H1 (cell line): ENCODE results near the gene FOXD2. TPM values are rescaled to one million over a fixed set of nuclear protein-coding genes. Genes with fewer than 3 reads are reported as not detected.

Experiments
- CBX8 ChIP-seq: fragments of 300-800, 300-1000 bp; sonication (generic); IDR thresholded peaks from 2 replicates; pipeline ENCODE4 v1.7.1; 2016; ENCODE audit warnings: low read depth, low read length, borderline replicate concordance
- CTBP2 ChIP-seq: IDR thresholded peaks from 2 replicates; pipeline ENCODE4 v1.7.0; 2011; ENCODE audit warnings: borderline replicate concordance, mild to moderate bottlenecking, moderate library complexity, mixed read lengths, low read length; ENCODE audit not compliant: insufficient read depth, insufficient read length
- EGR1 ChIP-seq: IDR thresholded peaks from 2 replicates; pipeline ENCODE4 v1.6.1; 2011; ENCODE audit warnings: low read depth, low read length, borderline replicate concordance
- ZNF274 ChIP-seq: IDR thresholded peaks from 2 replicates; pipeline ENCODE4 v1.7.0; 2012; ENCODE audit warnings: low read length, borderline replicate concordance; ENCODE audit errors: extremely low read depth
- polyA plus RNA-seq, 7 experiments: library from polyadenylated mRNA; depleted of rRNA in 3 of 7; stranded (reverse) in 5 of 7; unstranded in 2 of 7; fragments of >200 nt in 5 of 7; fragments of 200-250 nt in 2 of 7; gene quantifications; 1 replicate in 5 of 7; 2 replicates in 1 of 7; 4 replicates in 1 of 7; pipeline versions ENCODE4 v1.2.1 to v1.2.3, GENCODE V29; 2011 to 2013; ENCODE audit warnings: missing spikeins in 2 of 7, mixed read lengths in 2 of 7
- total RNA-seq: library from RNA; stranded (reverse); fragmentation: NEBNext Ultra II Directional; extraction: Animal tissue kit (Norgen Biotek cat#: 25700); gene quantifications from 2 replicates; pipeline ENCODE4 v1.2.1, GENCODE V29; 2021
- TF ChIP-seq, protein P1 (sequence below): fragments of 300-600 bp; sonication (generic); IDR thresholded peaks from 2 replicates; pipeline ENCODE4 v1.7.1; 2012; ENCODE audit warnings: low read length, moderate library complexity, mild to moderate bottlenecking, inconsistent platforms; ENCODE audit not compliant: insufficient replicate concordance

Gene FOXD2
- total and polyA plus RNA-seq, 2 of the 8 experiments (the other 6 are each of a cell fraction or from before 2014, with no cell fraction given) = not detected

DNA sequence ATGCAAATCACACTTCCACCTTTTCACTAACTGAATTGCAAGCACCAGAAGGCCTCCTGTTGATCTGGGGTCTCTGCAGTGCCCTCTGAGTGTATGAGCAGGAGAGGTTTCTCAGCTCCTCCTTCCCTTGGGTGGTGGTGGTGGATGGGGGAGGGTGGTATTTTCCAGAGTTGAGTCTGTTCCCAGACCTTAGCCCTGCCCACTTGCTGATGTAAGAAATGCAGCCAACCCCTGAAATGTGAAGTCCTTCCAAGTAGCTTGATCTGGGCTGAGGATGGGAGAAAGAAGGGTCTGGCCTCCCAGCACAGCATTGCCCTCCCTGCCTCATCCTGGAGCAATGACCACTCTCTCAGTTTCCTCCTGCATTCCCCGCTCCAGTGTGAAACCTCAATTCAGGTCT lies 6.3 kb upstream of the FOXD2 start (continued):
- TF ChIP-seq CTBP2 (no peak), ZNF274 (no peak), EGR1 (no peak), CBX8 (no peak)
- TF ChIP-seq, protein P1, sequence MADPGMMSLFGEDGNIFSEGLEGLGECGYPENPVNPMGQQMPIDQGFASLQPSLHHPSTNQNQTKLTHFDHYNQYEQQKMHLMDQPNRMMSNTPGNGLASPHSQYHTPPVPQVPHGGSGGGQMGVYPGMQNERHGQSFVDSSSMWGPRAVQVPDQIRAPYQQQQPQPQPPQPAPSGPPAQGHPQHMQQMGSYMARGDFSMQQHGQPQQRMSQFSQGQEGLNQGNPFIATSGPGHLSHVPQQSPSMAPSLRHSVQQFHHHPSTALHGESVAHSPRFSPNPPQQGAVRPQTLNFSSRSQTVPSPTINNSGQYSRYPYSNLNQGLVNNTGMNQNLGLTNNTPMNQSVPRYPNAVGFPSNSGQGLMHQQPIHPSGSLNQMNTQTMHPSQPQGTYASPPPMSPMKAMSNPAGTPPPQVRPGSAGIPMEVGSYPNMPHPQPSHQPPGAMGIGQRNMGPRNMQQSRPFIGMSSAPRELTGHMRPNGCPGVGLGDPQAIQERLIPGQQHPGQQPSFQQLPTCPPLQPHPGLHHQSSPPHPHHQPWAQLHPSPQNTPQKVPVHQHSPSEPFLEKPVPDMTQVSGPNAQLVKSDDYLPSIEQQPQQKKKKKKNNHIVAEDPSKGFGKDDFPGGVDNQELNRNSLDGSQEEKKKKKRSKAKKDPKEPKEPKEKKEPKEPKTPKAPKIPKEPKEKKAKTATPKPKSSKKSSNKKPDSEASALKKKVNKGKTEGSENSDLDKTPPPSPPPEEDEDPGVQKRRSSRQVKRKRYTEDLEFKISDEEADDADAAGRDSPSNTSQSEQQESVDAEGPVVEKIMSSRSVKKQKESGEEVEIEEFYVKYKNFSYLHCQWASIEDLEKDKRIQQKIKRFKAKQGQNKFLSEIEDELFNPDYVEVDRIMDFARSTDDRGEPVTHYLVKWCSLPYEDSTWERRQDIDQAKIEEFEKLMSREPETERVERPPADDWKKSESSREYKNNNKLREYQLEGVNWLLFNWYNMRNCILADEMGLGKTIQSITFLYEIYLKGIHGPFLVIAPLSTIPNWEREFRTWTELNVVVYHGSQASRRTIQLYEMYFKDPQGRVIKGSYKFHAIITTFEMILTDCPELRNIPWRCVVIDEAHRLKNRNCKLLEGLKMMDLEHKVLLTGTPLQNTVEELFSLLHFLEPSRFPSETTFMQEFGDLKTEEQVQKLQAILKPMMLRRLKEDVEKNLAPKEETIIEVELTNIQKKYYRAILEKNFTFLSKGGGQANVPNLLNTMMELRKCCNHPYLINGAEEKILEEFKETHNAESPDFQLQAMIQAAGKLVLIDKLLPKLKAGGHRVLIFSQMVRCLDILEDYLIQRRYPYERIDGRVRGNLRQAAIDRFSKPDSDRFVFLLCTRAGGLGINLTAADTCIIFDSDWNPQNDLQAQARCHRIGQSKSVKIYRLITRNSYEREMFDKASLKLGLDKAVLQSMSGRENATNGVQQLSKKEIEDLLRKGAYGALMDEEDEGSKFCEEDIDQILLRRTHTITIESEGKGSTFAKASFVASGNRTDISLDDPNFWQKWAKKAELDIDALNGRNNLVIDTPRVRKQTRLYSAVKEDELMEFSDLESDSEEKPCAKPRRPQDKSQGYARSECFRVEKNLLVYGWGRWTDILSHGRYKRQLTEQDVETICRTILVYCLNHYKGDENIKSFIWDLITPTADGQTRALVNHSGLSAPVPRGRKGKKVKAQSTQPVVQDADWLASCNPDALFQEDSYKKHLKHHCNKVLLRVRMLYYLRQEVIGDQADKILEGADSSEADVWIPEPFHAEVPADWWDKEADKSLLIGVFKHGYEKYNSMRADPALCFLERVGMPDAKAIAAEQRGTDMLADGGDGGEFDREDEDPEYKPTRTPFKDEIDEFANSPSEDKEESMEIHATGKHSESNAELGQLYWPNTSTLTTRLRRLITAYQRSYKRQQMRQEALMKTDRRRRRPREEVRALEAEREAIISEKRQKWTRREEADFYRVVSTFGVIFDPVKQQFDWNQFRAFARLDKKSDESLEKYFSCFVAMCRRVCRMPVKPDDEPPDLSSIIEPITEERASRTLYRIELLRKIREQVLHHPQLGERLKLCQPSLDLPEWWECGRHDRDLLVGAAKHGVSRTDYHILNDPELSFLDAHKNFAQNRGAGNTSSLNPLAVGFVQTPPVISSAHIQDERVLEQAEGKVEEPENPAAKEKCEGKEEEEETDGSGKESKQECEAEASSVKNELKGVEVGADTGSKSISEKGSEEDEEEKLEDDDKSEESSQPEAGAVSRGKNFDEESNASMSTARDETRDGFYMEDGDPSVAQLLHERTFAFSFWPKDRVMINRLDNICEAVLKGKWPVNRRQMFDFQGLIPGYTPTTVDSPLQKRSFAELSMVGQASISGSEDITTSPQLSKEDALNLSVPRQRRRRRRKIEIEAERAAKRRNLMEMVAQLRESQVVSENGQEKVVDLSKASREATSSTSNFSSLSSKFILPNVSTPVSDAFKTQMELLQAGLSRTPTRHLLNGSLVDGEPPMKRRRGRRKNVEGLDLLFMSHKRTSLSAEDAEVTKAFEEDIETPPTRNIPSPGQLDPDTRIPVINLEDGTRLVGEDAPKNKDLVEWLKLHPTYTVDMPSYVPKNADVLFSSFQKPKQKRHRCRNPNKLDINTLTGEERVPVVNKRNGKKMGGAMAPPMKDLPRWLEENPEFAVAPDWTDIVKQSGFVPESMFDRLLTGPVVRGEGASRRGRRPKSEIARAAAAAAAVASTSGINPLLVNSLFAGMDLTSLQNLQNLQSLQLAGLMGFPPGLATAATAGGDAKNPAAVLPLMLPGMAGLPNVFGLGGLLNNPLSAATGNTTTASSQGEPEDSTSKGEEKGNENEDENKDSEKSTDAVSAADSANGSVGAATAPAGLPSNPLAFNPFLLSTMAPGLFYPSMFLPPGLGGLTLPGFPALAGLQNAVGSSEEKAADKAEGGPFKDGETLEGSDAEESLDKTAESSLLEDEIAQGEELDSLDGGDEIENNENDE = no peak
- TF ChIP-seq, all 59 proteins: peak for 0
